Osteoblast (primary cell): ENCODE measurements around the gene ADAMTS17. TPM values are rescaled to one million over a fixed set of nuclear protein-coding genes. Genes with fewer than 3 reads are reported as not detected.
A peak's percentile ranks its signal among the peaks of the same experiment; 100 is the strongest.

Experiments
- DNase-seq: peaks from one replicate; pipeline ENCODE4 v3.0.0; 2011; ENCODE audit warnings: low spot score, mixed read lengths; ENCODE audit not compliant: insufficient read length; ENCODE audit errors: missing footprints
- H2AFZ ChIP-seq: 2 replicates; pipeline ENCODE4 v1.6.0; 2011; ENCODE audit warnings: mild to moderate bottlenecking, low read length
- H3K27ac ChIP-seq: 2 replicates; pipeline ENCODE4 v1.5.1; 2011; ENCODE audit warnings: mild to moderate bottlenecking, low read depth, low read length, moderate library complexity
- H3K27me3 ChIP-seq: 2 replicates; pipeline ENCODE4 v1.6.0; 2012; ENCODE audit warnings: mild to moderate bottlenecking, control low read depth, inconsistent platforms, low read length, moderate library complexity; ENCODE audit not compliant: insufficient read depth
- H3K36me3 ChIP-seq: 2 replicates; pipeline ENCODE4 v1.5.1; 2011; ENCODE audit warnings: mild to moderate bottlenecking, low read length, control low read depth, moderate library complexity; ENCODE audit not compliant: insufficient read depth
- H3K4me1 ChIP-seq: 2 replicates; pipeline ENCODE4 v1.5.1; 2011; ENCODE audit warnings: mild to moderate bottlenecking, low read length, control low read depth, moderate library complexity; ENCODE audit not compliant: insufficient read depth
- H3K4me2 ChIP-seq: 2 replicates; pipeline ENCODE4 v1.6.0; 2011; ENCODE audit warnings: mild to moderate bottlenecking, low read length; ENCODE audit not compliant: insufficient read depth
- H3K4me3 ChIP-seq: fragments of 200-600 bp; sonication (generic); 3 replicates; pipeline ENCODE4 v1.5.1; 2012; ENCODE audit warnings: mild to moderate bottlenecking, low read length, inconsistent platforms; ENCODE audit not compliant: insufficient read depth
- H3K79me2 ChIP-seq: 2 replicates; pipeline ENCODE4 v1.6.0; 2012; ENCODE audit warnings: mild to moderate bottlenecking, low read length, control low read depth, inconsistent platforms; ENCODE audit not compliant: insufficient read depth
- H3K9me3 ChIP-seq: 2 replicates; pipeline ENCODE4 v1.5.1; 2011; ENCODE audit warnings: low read depth, low read length, control low read depth
- H4K20me1 ChIP-seq: 2 replicates; pipeline ENCODE4 v1.6.0; 2012; ENCODE audit warnings: mild to moderate bottlenecking, low read length, control low read depth; ENCODE audit not compliant: insufficient read depth
- total RNA-seq: library from RNA; depleted of rRNA; stranded (reverse); fragments of >200 nt; gene quantifications from 2 replicates; pipeline ENCODE4 v1.2.3, GENCODE V29; 2012
- TF ChIP-seq, protein P1 (sequence below): IDR thresholded peaks from 2 replicates; pipeline ENCODE4 v1.5.1; 2011; ENCODE audit warnings: mild to moderate bottlenecking, low read depth, low read length, moderate library complexity; ENCODE audit errors: extremely low read depth

The ADAMTS17 gene
- total RNA-seq, 1 donor = under 0.01 TPM

DNA sequence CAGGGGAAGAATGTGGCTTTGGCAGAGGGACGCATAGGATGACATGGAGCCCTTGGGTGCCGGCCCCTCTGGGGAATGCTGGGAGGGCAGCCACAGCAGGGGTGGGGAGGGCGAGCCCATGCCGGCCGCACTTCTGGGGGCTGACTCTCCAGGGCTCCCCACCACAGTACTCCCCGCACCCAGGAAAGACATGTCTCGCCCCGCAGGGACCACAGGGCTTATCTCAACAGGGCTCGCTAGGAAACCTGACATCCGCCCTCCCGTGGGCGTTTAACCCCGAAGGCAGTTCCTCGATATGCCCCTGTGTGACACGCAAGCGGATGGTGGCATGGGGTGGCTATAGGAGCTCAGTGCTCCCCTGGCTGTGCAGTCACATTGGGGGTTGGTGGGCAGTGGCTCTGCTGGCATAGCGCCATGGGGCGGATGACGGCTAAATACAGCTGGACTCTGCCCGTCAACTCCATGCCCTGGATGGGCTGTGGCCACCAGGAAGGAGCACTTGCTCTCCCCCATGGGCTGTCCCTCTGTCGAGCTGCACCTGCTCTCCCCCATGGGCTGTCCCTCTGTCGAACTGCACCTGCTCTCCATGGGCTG lies 141.4 kb downstream of the ADAMTS17 start:
- H3K27ac ChIP-seq = no peak overlapping the region
- no peaks in the 10 kb centered on the region for H4K20me1 ChIP-seq
- no peaks in the 10 kb centered on the region for H3K4me1 ChIP-seq
- H3K9me3 ChIP-seq = no peaks in the 10 kb centered on the region
- H3K4me3 ChIP-seq = no peak overlapping the region
- no peaks in the 10 kb centered on the region for H3K36me3 ChIP-seq
- no peaks in the 10 kb centered on the region for H3K27me3 ChIP-seq
- TF ChIP-seq, protein P1, sequence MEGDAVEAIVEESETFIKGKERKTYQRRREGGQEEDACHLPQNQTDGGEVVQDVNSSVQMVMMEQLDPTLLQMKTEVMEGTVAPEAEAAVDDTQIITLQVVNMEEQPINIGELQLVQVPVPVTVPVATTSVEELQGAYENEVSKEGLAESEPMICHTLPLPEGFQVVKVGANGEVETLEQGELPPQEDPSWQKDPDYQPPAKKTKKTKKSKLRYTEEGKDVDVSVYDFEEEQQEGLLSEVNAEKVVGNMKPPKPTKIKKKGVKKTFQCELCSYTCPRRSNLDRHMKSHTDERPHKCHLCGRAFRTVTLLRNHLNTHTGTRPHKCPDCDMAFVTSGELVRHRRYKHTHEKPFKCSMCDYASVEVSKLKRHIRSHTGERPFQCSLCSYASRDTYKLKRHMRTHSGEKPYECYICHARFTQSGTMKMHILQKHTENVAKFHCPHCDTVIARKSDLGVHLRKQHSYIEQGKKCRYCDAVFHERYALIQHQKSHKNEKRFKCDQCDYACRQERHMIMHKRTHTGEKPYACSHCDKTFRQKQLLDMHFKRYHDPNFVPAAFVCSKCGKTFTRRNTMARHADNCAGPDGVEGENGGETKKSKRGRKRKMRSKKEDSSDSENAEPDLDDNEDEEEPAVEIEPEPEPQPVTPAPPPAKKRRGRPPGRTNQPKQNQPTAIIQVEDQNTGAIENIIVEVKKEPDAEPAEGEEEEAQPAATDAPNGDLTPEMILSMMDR = no peak
- H2AFZ ChIP-seq = no peak overlapping the region
- no peaks in the 10 kb centered on the region for H3K79me2 ChIP-seq
- no peak overlapping the region for H3K4me2 ChIP-seq
- DNase-seq = no peak

DNA sequence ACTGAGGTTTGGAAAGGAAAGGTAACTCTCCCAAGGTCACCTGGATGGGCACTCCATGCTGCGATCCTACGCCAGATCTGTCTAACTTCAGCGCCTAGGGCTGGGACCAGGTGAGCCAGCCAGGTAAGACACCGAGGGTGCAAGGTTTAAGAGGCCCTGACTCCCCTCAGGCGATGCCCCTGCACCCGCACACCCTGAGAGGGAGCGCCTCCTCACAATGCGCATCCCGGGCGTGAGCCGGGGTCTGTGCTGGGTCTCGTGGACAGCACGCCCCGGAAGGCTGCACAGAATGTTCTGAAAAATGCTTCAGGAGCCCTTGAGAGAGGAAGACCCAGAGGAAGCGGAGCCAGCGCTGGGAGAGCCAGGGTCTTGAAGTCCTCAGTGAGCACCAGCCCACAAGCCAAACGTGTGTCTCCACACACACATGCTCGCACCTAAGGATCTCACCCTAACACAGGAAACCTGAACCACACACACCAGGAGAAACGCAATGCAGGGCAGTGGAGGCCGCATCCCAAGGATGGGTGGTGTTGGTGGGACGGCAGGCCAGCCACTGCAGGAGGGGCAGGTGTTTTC lies 142.0 kb downstream of the ADAMTS17 start:
- H3K27ac ChIP-seq = no peak overlapping the region
- H3K27me3 ChIP-seq = no peaks in the 10 kb centered on the region
- no peaks in the 10 kb centered on the region for H4K20me1 ChIP-seq
- H3K4me2 ChIP-seq = no peak overlapping the region
- H3K36me3 ChIP-seq = no peaks in the 10 kb centered on the region
- H3K79me2 ChIP-seq = no peaks in the 10 kb centered on the region
- DNase-seq = no peak
- TF ChIP-seq, protein P1 = no peak
- no peaks in the 10 kb centered on the region for H3K4me1 ChIP-seq
- no peak overlapping the region for H3K4me3 ChIP-seq
- H2AFZ ChIP-seq = no peak overlapping the region
- no peaks in the 10 kb centered on the region for H3K9me3 ChIP-seq

- no peaks in the 10 kb centered on the region for H3K27me3 ChIP-seq
- no peaks in the 10 kb centered on the region for H4K20me1 ChIP-seq
- no peak overlapping the region for H3K4me2 ChIP-seq
- TF ChIP-seq, protein P1 = no peak
- H3K79me2 ChIP-seq = no peaks in the 10 kb centered on the region
- no peak overlapping the region for H2AFZ ChIP-seq
- no peak overlapping the region for H3K4me3 ChIP-seq
- no peaks in the 10 kb centered on the region for H3K9me3 ChIP-seq
- H3K36me3 ChIP-seq = no peaks in the 10 kb centered on the region
- no peak for DNase-seq
- H3K4me1 ChIP-seq = no peaks in the 10 kb centered on the region
- H3K27ac ChIP-seq = no peak overlapping the region
These were observed 143.3 kb downstream of the ADAMTS17 start for GRCh38 chr15:100198442-100198841.

GRCh38 chr15:100196326-100197058 lies 145.3 kb downstream of the ADAMTS17 start:
- TF ChIP-seq, protein P1 = no peak
- no peaks in the 10 kb centered on the region for H3K79me2 ChIP-seq
- H3K27me3 ChIP-seq = no peaks in the 10 kb centered on the region
- no peak overlapping the region for H3K4me2 ChIP-seq
- no peak overlapping the region for H3K27ac ChIP-seq
- H3K4me3 ChIP-seq = no peak overlapping the region
- H3K36me3 ChIP-seq = no peaks in the 10 kb centered on the region
- H2AFZ ChIP-seq = no peak overlapping the region
- no peaks in the 10 kb centered on the region for H3K4me1 ChIP-seq
- H4K20me1 ChIP-seq = no peaks in the 10 kb centered on the region
- H3K9me3 ChIP-seq = no peaks in the 10 kb centered on the region
- peak; percentile 48 for DNase-seq
